ENCODE measurements around the gene RTRAF. TPM values are rescaled to one million over a fixed set of nuclear protein-coding genes. Genes with fewer than 3 reads are reported as not detected.

Gene RTRAF
- total RNA-seq, 1 experiment from 2014 or later, result 784 TPM

DNA sequence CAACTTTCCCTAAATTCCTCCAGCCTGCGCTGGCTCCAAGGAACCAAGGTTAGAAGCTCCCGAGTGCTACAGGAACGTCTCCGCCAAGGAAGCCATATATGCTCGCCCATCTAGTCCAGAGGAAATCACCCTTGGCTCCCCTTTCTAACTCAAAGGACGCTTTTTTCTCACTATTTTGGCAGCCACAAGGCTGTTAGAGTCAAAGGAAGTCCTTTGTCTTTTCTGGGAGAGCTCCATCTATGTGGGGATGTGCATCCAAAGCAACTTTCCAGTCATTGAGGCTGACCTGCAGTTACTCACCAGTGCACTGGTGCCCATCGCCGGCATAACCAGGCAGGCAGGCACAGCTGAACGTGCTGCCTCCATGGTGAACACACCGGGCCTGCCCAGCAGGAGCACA, 37.6 kb downstream of the RTRAF start:
- no peaks in the 10 kb centered on the region for H3K4me1 ChIP-seq (ENCODE audit: low read length)
- no peak overlapping the region for H3K27ac ChIP-seq (ENCODE audit: low read length)
- H2AFZ ChIP-seq (ENCODE audit: low read length), result no peak overlapping the region
- no peaks in the 10 kb centered on the region for H3K9me2 ChIP-seq (replicated peaks; ENCODE audit: insufficient read depth, low read length)
- no peak overlapping the region for H3K4me2 ChIP-seq (ENCODE audit: low read depth, low read length, poor library complexity, severe bottlenecking)
- H3K9ac ChIP-seq (ENCODE audit: low read length), result no peak overlapping the region
- H3K36me3 ChIP-seq (ENCODE audit: insufficient read depth, low read length), result no peaks in the 10 kb centered on the region
- no peaks in the 10 kb centered on the region for H4K20me1 ChIP-seq (ENCODE audit: insufficient read depth, low read depth, low read length)
- H3K4me3 ChIP-seq (ENCODE audit: low read length), result no peak overlapping the region
- no peaks in the 10 kb centered on the region for H3K9me3 ChIP-seq (ENCODE audit: low read length)
- no peaks in the 10 kb centered on the region for H3K27me3 ChIP-seq (ENCODE audit: low read length)
- no peak for DNase-seq
- no peaks in the 10 kb centered on the region for H3K79me2 ChIP-seq (ENCODE audit: low read length)

DNA sequence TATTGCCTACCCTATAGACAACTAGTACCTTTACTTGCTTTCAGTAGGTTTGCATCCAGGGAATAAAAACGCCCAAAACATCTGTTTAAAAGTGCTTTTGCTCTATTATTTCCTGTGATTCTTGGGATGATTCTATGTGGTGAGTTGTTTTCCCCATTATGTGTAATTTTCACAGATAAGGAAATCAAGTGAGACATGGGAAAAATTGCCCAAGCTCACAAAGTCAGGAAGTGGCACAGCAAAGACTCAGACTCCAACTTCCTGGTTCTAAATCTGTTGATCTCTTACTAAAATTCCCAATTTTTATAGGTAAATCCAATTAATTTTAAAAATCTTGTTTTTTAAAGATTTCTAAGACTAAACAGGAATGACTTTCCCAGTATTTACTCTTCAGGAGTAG, 40.5 kb downstream of the RTRAF start:
- Histone ChIP-seq H2AFZ (ENCODE audit: low read length) (no peak overlapping the region), H3K27me3 (ENCODE audit: low read length) (no peaks in the 10 kb centered on the region), H3K79me2 (ENCODE audit: low read length) (no peaks in the 10 kb centered on the region), H3K9ac (ENCODE audit: low read length) (no peak overlapping the region), H3K9me2 (replicated peaks; ENCODE audit: insufficient read depth, low read length) (no peaks in the 10 kb centered on the region), H3K36me3 (ENCODE audit: insufficient read depth, low read length) (no peaks in the 10 kb centered on the region), H4K20me1 (ENCODE audit: insufficient read depth, low read depth, low read length) (no peaks in the 10 kb centered on the region), H3K9me3 (ENCODE audit: low read length) (no peaks in the 10 kb centered on the region), H3K4me2 (ENCODE audit: low read depth, low read length, poor library complexity, severe bottlenecking) (no peak overlapping the region), H3K4me1 (ENCODE audit: low read length) (no peaks in the 10 kb centered on the region), H3K27ac (ENCODE audit: low read length) (no peak overlapping the region), H3K4me3 (ENCODE audit: low read length) (no peak overlapping the region)
- DNase-seq, result no peak

DNA sequence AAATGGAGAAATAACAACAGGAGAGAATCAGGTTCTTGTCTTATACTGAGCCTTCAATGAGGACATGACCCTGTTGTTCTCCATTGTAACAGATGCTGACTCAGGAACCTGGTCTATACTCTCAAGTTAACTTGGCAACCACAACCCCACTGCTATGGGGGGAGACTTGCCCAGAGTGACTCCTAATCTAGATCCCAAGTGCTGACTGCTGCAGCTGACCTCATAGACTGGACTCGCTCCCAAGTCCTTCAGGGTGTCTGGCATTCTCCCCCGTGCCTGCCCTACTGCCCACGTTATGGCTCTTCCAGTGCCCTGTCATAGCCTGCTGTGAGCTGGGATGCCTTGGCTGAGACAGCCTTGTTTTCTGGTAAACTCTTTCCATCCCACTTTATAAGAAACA, 42.4 kb downstream of the RTRAF start:
- H3K4me1 ChIP-seq (ENCODE audit: low read length), result no peaks in the 10 kb centered on the region

DNA sequence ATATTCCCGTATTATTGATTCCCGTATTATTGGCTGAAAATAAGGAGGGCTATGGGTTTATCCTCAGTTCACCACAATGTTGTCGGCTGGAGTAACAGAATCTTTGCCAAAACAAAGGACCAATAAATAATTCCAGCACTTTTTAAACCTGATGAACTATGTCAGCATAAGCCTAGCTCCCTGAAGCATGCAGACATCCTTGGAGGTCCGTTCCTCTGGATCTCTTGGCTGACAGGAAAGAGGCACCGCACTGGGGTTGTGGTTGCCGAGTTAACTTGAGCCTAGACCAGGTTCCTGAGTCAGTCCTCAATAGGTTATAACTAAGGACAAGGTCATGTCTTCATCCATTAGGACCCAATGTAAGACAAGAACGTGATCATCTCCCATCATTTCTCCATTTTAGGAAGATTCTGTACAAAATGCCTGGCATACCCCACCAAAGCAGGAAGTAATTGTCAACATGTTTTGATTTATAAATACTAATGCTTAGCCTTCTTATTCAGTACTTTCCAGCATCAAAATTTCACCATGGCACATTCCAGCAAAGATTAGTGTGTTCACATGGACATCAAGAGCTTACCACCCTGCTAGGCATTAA, 43.0 kb downstream of the RTRAF start:
- Histone ChIP-seq H3K27me3 (ENCODE audit: low read length) (no peaks in the 10 kb centered on the region), H3K9me3 (ENCODE audit: low read length) (no peaks in the 10 kb centered on the region), H3K4me1 (ENCODE audit: low read length) (no peaks in the 10 kb centered on the region), H3K27ac (ENCODE audit: low read length) (no peak overlapping the region), H3K36me3 (ENCODE audit: insufficient read depth, low read length) (no peaks in the 10 kb centered on the region), H3K79me2 (ENCODE audit: low read length) (no peaks in the 10 kb centered on the region), H3K4me2 (ENCODE audit: low read depth, low read length, poor library complexity, severe bottlenecking) (no peak overlapping the region), H3K9ac (ENCODE audit: low read length) (no peak overlapping the region), H2AFZ (ENCODE audit: low read length) (no peak overlapping the region), H4K20me1 (ENCODE audit: insufficient read depth, low read depth, low read length) (no peaks in the 10 kb centered on the region), H3K9me2 (replicated peaks; ENCODE audit: insufficient read depth, low read length) (no peaks in the 10 kb centered on the region), H3K4me3 (ENCODE audit: low read length) (no peak overlapping the region)
- DNase-seq, result no peak

More for the DNA sequence above, 42.4 kb downstream of the RTRAF start:
- Histone ChIP-seq H3K27ac (ENCODE audit: low read length) (no peak overlapping the region), H3K27me3 (ENCODE audit: low read length) (no peaks in the 10 kb centered on the region), H4K20me1 (ENCODE audit: insufficient read depth, low read depth, low read length) (no peaks in the 10 kb centered on the region), H3K4me2 (ENCODE audit: low read depth, low read length, poor library complexity, severe bottlenecking) (no peak overlapping the region), H3K36me3 (ENCODE audit: insufficient read depth, low read length) (no peaks in the 10 kb centered on the region), H3K9me3 (ENCODE audit: low read length) (no peaks in the 10 kb centered on the region), H3K9me2 (replicated peaks; ENCODE audit: insufficient read depth, low read length) (no peaks in the 10 kb centered on the region), H3K4me3 (ENCODE audit: low read length) (no peak overlapping the region), H2AFZ (ENCODE audit: low read length) (no peak overlapping the region), H3K9ac (ENCODE audit: low read length) (no peak overlapping the region), H3K79me2 (ENCODE audit: low read length) (no peaks in the 10 kb centered on the region)
- DNase-seq, result no peak

DNA sequence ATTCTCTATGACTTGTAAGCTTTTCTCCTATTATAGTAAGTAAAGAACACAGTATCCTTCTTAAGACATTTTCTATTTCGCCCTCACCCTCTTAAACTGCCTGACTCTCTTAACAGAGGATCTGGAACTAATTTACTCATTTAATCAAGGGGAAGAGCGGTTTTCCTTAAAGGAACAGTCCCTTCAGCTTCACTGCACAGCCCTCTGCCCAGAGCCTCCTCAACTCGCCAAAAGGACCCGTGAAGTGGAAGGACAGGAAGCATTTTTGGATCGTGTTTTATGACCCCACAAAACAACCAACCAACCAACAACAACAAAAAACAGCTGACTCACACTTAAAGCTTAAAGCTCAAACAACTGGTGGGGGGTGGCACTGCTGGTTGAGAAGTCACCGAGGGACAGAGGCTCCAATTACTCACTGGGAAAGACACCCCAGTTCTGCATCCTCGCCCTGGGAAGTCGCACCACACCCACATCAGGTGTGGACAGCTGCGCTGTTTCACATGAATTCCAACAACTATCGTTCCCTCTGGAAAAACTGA, 43.8 kb downstream of the RTRAF start:
- Histone ChIP-seq H3K4me1 (ENCODE audit: low read length) (no peaks in the 10 kb centered on the region), H3K27ac (ENCODE audit: low read length) (no peak overlapping the region), H3K27me3 (ENCODE audit: low read length) (no peaks in the 10 kb centered on the region), H3K4me2 (ENCODE audit: low read depth, low read length, poor library complexity, severe bottlenecking) (no peak overlapping the region), H3K9ac (ENCODE audit: low read length) (no peak overlapping the region), H4K20me1 (ENCODE audit: insufficient read depth, low read depth, low read length) (no peaks in the 10 kb centered on the region), H3K79me2 (ENCODE audit: low read length) (no peaks in the 10 kb centered on the region), H3K36me3 (ENCODE audit: insufficient read depth, low read length) (no peaks in the 10 kb centered on the region), H3K4me3 (ENCODE audit: low read length) (no peak overlapping the region), H3K9me3 (ENCODE audit: low read length) (no peaks in the 10 kb centered on the region), H2AFZ (ENCODE audit: low read length) (no peak overlapping the region), H3K9me2 (replicated peaks; ENCODE audit: insufficient read depth, low read length) (no peaks in the 10 kb centered on the region)
- no peak for DNase-seq

DNA sequence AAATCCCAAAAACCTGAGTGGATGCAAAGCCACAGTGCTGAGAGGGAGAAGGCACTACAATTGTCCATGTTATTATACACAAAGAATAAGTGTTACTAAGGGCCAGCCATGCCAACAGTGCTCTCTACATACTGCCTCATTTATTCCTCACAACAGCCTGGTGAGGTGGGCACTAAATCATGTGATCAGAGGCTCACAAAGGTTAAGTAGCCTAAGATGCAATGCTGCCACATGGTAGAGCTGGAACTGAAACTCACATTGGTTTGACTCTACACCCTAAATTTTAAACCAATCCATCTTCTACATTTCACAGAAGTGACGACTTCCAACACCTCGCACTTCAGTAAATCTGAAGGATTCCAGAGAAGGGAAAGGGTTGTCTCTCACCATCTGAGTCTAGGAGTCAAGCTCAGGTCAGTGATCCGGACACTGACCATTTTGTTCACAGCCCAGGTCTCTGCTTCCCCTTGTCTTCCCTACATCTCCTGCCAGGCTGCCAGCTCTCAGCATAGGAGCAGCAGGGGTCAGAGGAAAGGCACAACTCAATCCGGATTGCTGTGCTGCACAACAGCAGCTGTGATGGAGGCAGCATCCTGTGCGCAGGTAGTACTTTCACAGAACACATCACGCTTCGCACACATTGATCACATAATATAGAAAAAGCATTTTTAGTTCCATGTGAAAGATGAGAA, 49.9 kb downstream of the RTRAF start:
- Histone ChIP-seq H3K36me3 (ENCODE audit: insufficient read depth, low read length) (no peaks in the 10 kb centered on the region), H3K4me3 (ENCODE audit: low read length) (no peak overlapping the region), H3K27me3 (ENCODE audit: low read length) (no peaks in the 10 kb centered on the region), H2AFZ (ENCODE audit: low read length) (no peak overlapping the region), H3K9me2 (replicated peaks; ENCODE audit: insufficient read depth, low read length) (no peaks in the 10 kb centered on the region), H3K79me2 (ENCODE audit: low read length) (no peaks in the 10 kb centered on the region), H4K20me1 (ENCODE audit: insufficient read depth, low read depth, low read length) (no peaks in the 10 kb centered on the region), H3K4me2 (ENCODE audit: low read depth, low read length, poor library complexity, severe bottlenecking) (no peak overlapping the region), H3K9ac (ENCODE audit: low read length) (no peak overlapping the region), H3K27ac (ENCODE audit: low read length) (no peak overlapping the region), H3K9me3 (ENCODE audit: low read length) (no peaks in the 10 kb centered on the region), H3K4me1 (ENCODE audit: low read length) (no peaks in the 10 kb centered on the region)
- DNase-seq, result no peak

DNA sequence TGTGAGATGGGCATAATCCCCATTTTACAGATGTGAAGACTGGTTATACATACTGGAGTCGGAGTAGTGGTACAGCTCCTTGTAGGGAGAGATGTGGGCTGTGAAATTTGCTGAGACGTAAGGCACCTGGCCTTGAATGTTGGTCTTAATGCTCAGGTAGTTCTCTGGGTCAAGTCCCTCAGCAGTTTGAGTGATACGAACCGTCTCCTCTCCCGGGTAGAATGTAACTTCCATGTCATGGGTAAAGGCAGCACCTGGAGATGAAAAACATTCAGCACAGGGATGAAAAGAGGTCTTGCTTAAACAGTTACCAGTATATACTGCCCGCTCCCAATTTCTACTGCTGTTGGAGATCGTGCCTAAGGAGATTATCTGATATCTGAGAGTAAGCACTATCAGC, 51.3 kb downstream of the RTRAF start:
- H3K27me3 ChIP-seq (ENCODE audit: low read length), result no peaks in the 10 kb centered on the region
- no peak overlapping the region for H3K4me2 ChIP-seq (ENCODE audit: low read depth, low read length, poor library complexity, severe bottlenecking)
- H3K9ac ChIP-seq (ENCODE audit: low read length), result no peak overlapping the region
- H3K4me3 ChIP-seq (ENCODE audit: low read length), result no peak overlapping the region
- no peak overlapping the region for H3K27ac ChIP-seq (ENCODE audit: low read length)
- no peaks in the 10 kb centered on the region for H3K4me1 ChIP-seq (ENCODE audit: low read length)
- no peaks in the 10 kb centered on the region for H3K79me2 ChIP-seq (ENCODE audit: low read length)
- no peaks in the 10 kb centered on the region for H4K20me1 ChIP-seq (ENCODE audit: insufficient read depth, low read depth, low read length)
- no peak overlapping the region for H2AFZ ChIP-seq (ENCODE audit: low read length)
- H3K9me2 ChIP-seq (replicated peaks; ENCODE audit: insufficient read depth, low read length), result no peaks in the 10 kb centered on the region
- DNase-seq, result no peak
- H3K9me3 ChIP-seq (ENCODE audit: low read length), result no peaks in the 10 kb centered on the region
- no peaks in the 10 kb centered on the region for H3K36me3 ChIP-seq (ENCODE audit: insufficient read depth, low read length)

DNA sequence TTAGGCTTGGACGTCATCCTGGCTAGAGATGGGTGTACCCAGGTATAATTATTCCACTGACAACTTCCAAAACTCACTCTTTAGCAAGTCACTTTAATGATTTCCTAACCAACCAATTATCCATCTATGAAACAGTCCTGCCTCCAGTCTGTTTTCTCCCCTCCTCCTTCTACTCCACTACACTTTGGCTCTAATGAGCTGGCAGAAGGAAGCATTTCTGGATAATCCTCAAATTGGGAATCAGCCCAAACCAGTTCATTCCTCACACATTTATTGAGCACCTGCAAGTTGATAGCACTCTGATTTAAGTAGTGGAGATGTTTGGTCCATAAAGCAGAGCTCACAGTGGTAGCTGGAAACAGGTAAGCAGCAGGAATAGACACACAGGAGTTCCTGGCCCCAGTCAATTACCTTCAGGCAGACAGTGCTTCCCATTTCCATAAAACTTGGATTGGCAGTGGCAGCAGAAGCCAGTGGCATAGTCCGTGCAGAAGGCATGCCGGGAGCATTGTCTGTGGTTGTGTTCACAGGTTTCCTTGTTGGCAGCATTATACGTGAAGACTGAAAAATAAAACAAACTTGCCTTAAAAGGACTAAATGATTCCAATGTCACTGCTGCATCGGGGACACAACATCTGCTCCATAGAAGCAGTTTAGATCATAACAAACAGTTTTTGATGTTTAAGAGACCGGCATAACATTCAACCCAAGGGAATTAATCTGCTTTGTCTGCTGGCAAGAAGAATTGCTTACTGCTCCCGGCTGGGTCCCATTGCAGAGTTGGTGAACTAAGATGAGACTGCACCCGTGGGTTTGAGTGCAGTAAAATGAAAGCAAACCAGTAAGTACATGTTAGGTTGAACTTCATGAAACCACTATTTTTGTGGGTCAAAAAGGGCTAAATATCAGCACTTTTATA, 53.3 kb downstream of the RTRAF start:
- no peak overlapping the region for H3K9ac ChIP-seq (ENCODE audit: low read length)

More for the DNA sequence above, 53.3 kb downstream of the RTRAF start:
- no peaks in the 10 kb centered on the region for H3K9me3 ChIP-seq (ENCODE audit: low read length)
- no peak for DNase-seq
- H3K79me2 ChIP-seq (ENCODE audit: low read length), result no peaks in the 10 kb centered on the region
- no peak overlapping the region for H3K4me3 ChIP-seq (ENCODE audit: low read length)
- no peak overlapping the region for H3K4me2 ChIP-seq (ENCODE audit: low read depth, low read length, poor library complexity, severe bottlenecking)
- H3K36me3 ChIP-seq (ENCODE audit: insufficient read depth, low read length), result no peaks in the 10 kb centered on the region
- H2AFZ ChIP-seq (ENCODE audit: low read length), result 0 out of 2 replicates have a peak overlapping the region, but pooled peaks have one; percentile 45
- no peak overlapping the region for H3K27ac ChIP-seq (ENCODE audit: low read length)
- no peaks in the 10 kb centered on the region for H3K4me1 ChIP-seq (ENCODE audit: low read length)
- H3K27me3 ChIP-seq (ENCODE audit: low read length), result no peaks in the 10 kb centered on the region
- no peaks in the 10 kb centered on the region for H3K9me2 ChIP-seq (replicated peaks; ENCODE audit: insufficient read depth, low read length)
- no peaks in the 10 kb centered on the region for H4K20me1 ChIP-seq (ENCODE audit: insufficient read depth, low read depth, low read length)

Measured in Karpas-422 (cell line).